Measurements from ENCODE around the gene GAST. TPM values are rescaled to one million over a fixed set of nuclear protein-coding genes. Genes with fewer than 3 reads are reported as not detected.

The GAST gene
- total RNA-seq, 4 donors from 2014 or later = not detected

GRCh38 chr17:41760878-41761277, 48.7 kb downstream of the GAST start:
- no peak for DNase-seq (ENCODE audit: extremely low spot score)
- WGBS = 92% methylated on average over 6 of the region's 6 CpGs
- H3K36me3 ChIP-seq = peaks cover 0 to 100% (median 84%) of the 10 kb centered on the region in 4 donors
- H3K9me3 ChIP-seq = no peaks in the 10 kb centered on the region
- no peaks in the 10 kb centered on the region for H3K4me1 ChIP-seq
- no peak for TF ChIP-seq POLR2A (IDR thresholded peaks at IDR 0.05; ENCODE audit: low read depth)
- TF ChIP-seq POLR2AphosphoS5 (IDR thresholded peaks at IDR 0.05) = no peak
- TF ChIP-seq CTCF (IDR thresholded peaks at IDR 0.05) = no peak
- TF ChIP-seq EP300 (IDR thresholded peaks at IDR 0.05) = no peak
- H3K4me3 ChIP-seq = no peak overlapping the region
- no peaks in the 10 kb centered on the region for H3K27me3 ChIP-seq
- intact Hi-C loops (cut with DNase I) = no loop called here
- H3K27ac ChIP-seq (replicated peaks in 1 of 4) = no peak overlapping the region

GRCh38 chr17:41762391-41762790, 50.3 kb downstream of the GAST start:
- H3K4me1 ChIP-seq = no peaks in the 10 kb centered on the region
- TF ChIP-seq CTCF (IDR thresholded peaks at IDR 0.05) = no peak
- TF ChIP-seq EP300 (IDR thresholded peaks at IDR 0.05) = no peak
- no peak for TF ChIP-seq POLR2AphosphoS5 (IDR thresholded peaks at IDR 0.05)
- TF ChIP-seq POLR2A (IDR thresholded peaks at IDR 0.05; ENCODE audit: low read depth) = no peak
- intact Hi-C loops (cut with DNase I) = no loop called here
- WGBS = 84% methylated on average over 4 of the region's 6 CpGs
- H3K36me3 ChIP-seq = peaks cover 0 to 100% (median 80%) of the 10 kb centered on the region in 4 donors
- H3K4me3 ChIP-seq = no peak overlapping the region
- H3K27me3 ChIP-seq = no peaks in the 10 kb centered on the region
- no peaks in the 10 kb centered on the region for H3K9me3 ChIP-seq
- no peak for DNase-seq (ENCODE audit: extremely low spot score)
- H3K27ac ChIP-seq (replicated peaks in 1 of 4) = no peak overlapping the region

DNA sequence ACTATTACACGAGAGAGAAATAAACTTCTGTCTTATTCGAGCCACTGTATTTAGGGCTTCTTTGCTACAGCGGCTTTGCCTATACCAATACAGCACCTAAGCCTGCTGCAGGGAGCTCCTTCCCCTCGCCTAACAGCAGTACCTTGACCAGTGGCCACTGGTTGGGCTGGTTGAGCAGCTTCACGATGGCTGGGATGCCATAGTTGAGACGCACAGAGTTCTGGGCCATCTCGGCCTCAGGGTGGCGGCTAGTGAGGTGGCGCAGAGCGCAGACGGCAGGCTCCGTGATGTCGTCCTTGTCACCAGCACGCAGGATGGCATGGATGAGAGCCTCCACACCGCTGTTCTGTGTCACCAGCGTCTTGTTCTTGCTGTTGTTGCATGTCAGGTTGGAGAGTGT, 50.7 kb downstream of the GAST start:
- 96% methylated on average over 16 of the region's 16 CpGs for WGBS
- no peak overlapping the region for H3K4me3 ChIP-seq
- no peak for TF ChIP-seq POLR2A (IDR thresholded peaks at IDR 0.05; ENCODE audit: low read depth)
- TF ChIP-seq CTCF (IDR thresholded peaks at IDR 0.05) = no peak
- TF ChIP-seq EP300 (IDR thresholded peaks at IDR 0.05) = no peak
- TF ChIP-seq POLR2AphosphoS5 (IDR thresholded peaks at IDR 0.05) = no peak

DNA sequence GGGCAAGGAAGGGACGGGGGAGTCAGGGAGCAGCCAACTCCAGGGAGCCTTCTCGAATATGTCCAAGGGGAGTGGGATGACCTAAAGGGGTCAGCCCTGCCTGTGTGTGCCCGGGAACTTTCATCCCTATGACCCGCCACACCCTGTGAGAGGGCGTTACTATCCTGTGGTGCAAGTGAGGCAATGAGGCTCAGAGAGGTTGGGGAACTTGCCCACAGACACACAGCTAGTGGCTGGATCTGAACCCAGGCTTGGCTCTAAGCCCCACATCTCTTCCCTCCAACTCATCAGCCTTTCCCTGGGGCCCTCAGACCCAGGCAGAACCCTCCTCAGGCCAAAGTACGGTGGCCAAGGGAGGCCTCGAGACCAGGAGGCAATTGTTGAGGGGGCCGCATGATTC, 51.2 kb downstream of the GAST start:
- 97% methylated on average over 6 of the region's 8 CpGs for WGBS
- TF ChIP-seq CTCF (IDR thresholded peaks at IDR 0.05) (no peak), EP300 (IDR thresholded peaks at IDR 0.05) (no peak), POLR2A (IDR thresholded peaks at IDR 0.05; ENCODE audit: low read depth) (no peak), POLR2AphosphoS5 (IDR thresholded peaks at IDR 0.05) (no peak)
- H3K9me3 ChIP-seq = no peaks in the 10 kb centered on the region
- H3K36me3 ChIP-seq = peaks cover 0 to 100% (median 80%) of the 10 kb centered on the region in 4 donors
- H3K4me3 ChIP-seq = no peak overlapping the region
- no peak for DNase-seq (ENCODE audit: extremely low spot score)
- H3K27me3 ChIP-seq = no peaks in the 10 kb centered on the region
- no peaks in the 10 kb centered on the region for H3K4me1 ChIP-seq
- H3K27ac ChIP-seq (replicated peaks in 1 of 4) = no peak overlapping the region
- intact Hi-C loops (cut with DNase I) = no loop called here

More for the DNA sequence above, 50.7 kb downstream of the GAST start:
- H3K36me3 ChIP-seq = peaks cover 0 to 100% (median 80%) of the 10 kb centered on the region in 4 donors
- H3K27me3 ChIP-seq = no peaks in the 10 kb centered on the region
- H3K4me1 ChIP-seq = no peaks in the 10 kb centered on the region
- no peak for DNase-seq (ENCODE audit: extremely low spot score)
- intact Hi-C loops (cut with DNase I) = no loop called here
- H3K27ac ChIP-seq (replicated peaks in 1 of 4) = no peak overlapping the region
- no peaks in the 10 kb centered on the region for H3K9me3 ChIP-seq

Small RNA genes within 50 kb of the gene (small RNA-seq; reads per million reads assigned to genes)
- gene RN7SL399P = 0 reads per million in 3 donors
- gene RNA5SP442 = 0 to 0.34 (median 0.08) reads per million in 3 donors

Other genes starting within 250 kb of the GAST start
- not detected for gene KRT32, start 244.9 kb upstream of the GAST start, total RNA-seq
- gene KRT35, start 231.2 kb upstream of the GAST start, total RNA-seq = not detected
- gene KRT36, start 222.4 kb upstream of the GAST start, total RNA-seq = not detected
- 10 to 100 TPM in 1 of 4 donors, under 1 TPM in 2, not detected in 1; 0.39 to 23.3 (median 0.52) TPM for gene KRT13, start 206.7 kb upstream of the GAST start, total RNA-seq
- gene KRT15, start 193.4 kb upstream of the GAST start, total RNA-seq = 1 to 10 TPM in 1 of 4 donors, not detected in 3; 3.3 TPM
- 1 to 10 TPM; 2.1 to 5.7 (median 3.1) TPM for gene KRT19, start 184.0 kb upstream of the GAST start, total RNA-seq
- not detected for gene KRT9, start 140.3 kb upstream of the GAST start, total RNA-seq
- gene KRT14, start 125.4 kb upstream of the GAST start, total RNA-seq = 1 to 10 TPM in 1 of 4 donors, not detected in 3; 2.9 TPM
- 1 to 10 TPM in 1 of 4 donors, not detected in 3; 1.7 TPM for gene KRT16, start 99.6 kb upstream of the GAST start, total RNA-seq
- 1 to 10 TPM in 2 of 4 donors, under 1 TPM in 1, not detected in 1; 0.58 to 5.6 (median 1.2) TPM for gene KRT17, start 87.8 kb upstream of the GAST start, total RNA-seq
- 100 to 1,000 TPM; 158 to 426 (median 207) TPM for gene EIF1, start 23.4 kb upstream of the GAST start, total RNA-seq
- under 1 TPM in 1 of 4 donors, not detected in 3; 0.19 TPM for gene HAP1, start 22.3 kb downstream of the GAST start, total RNA-seq
- 10 to 100 TPM; 24.5 to 56.6 (median 46.4) TPM for gene JUP, start 74.4 kb downstream of the GAST start, total RNA-seq
- gene P3H4, start 99.6 kb downstream of the GAST start, total RNA-seq = 10 to 100 TPM in 2 of 4 donors, 1 to 10 TPM in 2; 8.4 to 19.9 (median 14.4) TPM
- 10 to 100 TPM; 30.5 to 49.4 (median 33.8) TPM for gene FKBP10, start 100.7 kb downstream of the GAST start, total RNA-seq
- 10 to 100 TPM; 64.8 to 95.6 (median 70.1) TPM for gene NT5C3B, start 123.9 kb downstream of the GAST start, total RNA-seq
- gene KLHL10, start 125.5 kb downstream of the GAST start, total RNA-seq = 1 to 10 TPM; 1.7 to 3.0 (median 2.7) TPM
- 10 to 100 TPM; 12.4 to 24.2 (median 17.2) TPM for gene KLHL11, start 153.1 kb downstream of the GAST start, total RNA-seq
- gene ACLY, start 206.6 kb downstream of the GAST start, total RNA-seq = 10 to 100 TPM; 52.3 to 87.7 (median 71.3) TPM
- gene ODAD4, start 218.3 kb downstream of the GAST start, total RNA-seq = 1 to 10 TPM in 2 of 4 donors, under 1 TPM in 2; 0.33 to 1.7 (median 1.1) TPM